Measurements from ENCODE around the gene RPS10.

The RPS10 gene

DNA sequence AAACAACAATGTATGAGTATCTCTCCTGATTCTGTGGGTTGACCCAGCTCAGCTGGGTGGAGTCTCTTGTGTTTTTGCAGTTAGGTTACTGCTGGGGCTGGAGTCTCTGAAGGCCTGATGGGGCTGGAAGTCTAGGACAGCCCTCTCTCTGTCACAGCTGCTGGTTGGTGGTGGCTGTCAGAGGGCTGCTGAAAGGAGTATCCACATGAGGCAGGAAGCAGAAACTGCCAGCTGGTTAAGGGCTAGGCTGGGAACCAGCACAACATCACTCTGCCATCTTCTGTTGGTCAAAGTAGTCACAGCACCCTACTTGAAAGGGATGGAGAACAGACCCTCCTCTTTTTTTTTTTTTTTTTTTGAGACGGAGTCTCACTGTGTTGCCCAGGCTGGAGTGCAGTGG lies 30.0 kb upstream of the RPS10 start:
- ChIA-PET CTCF (interaction anchor here (5.7 kb wide), 1 partner anchor 154 kb away, joined by 61 read pairs; no protein-coding TSS in a partner anchor), POLR2A (no interaction called here)
- no peak for DNase-seq (ENCODE audit: extremely low spot score)
- TF ChIP-seq, protein P1, sequence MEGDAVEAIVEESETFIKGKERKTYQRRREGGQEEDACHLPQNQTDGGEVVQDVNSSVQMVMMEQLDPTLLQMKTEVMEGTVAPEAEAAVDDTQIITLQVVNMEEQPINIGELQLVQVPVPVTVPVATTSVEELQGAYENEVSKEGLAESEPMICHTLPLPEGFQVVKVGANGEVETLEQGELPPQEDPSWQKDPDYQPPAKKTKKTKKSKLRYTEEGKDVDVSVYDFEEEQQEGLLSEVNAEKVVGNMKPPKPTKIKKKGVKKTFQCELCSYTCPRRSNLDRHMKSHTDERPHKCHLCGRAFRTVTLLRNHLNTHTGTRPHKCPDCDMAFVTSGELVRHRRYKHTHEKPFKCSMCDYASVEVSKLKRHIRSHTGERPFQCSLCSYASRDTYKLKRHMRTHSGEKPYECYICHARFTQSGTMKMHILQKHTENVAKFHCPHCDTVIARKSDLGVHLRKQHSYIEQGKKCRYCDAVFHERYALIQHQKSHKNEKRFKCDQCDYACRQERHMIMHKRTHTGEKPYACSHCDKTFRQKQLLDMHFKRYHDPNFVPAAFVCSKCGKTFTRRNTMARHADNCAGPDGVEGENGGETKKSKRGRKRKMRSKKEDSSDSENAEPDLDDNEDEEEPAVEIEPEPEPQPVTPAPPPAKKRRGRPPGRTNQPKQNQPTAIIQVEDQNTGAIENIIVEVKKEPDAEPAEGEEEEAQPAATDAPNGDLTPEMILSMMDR (IDR thresholded peaks at IDR 0.05; ENCODE audit: control extremely low read depth, extremely low read depth, low read depth, missing control alignments): no peak

DNA sequence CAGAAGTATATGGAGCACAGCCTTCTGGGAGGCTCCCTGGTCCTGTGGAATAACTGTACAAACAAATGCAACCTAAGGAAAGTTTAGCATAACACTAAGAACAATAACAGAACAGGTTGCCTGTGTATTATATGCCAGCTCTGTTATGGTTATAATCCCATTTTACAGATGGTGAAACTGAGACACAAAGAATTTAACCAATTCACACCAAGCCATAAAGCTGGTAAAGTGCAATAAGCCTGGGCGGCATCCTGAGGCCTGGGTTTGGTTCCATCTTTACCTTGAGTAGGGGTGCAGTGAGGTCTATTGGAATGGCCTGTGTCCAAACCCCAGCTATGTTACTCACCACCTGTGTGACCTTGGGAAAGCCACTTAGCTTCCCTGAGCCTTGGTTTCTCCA lies 25.3 kb upstream of the RPS10 start:
- CTCF ChIA-PET: interaction anchor here (1.2 kb wide), 1 partner anchor 157 kb away, joined by 3 read pairs; no protein-coding TSS in a partner anchor
- no peak for DNase-seq (ENCODE audit: extremely low spot score)
- POLR2A ChIA-PET: no interaction called here
- TF ChIP-seq, protein P1 (IDR thresholded peaks at IDR 0.05; ENCODE audit: control extremely low read depth, extremely low read depth, low read depth, missing control alignments): no peak

DNA sequence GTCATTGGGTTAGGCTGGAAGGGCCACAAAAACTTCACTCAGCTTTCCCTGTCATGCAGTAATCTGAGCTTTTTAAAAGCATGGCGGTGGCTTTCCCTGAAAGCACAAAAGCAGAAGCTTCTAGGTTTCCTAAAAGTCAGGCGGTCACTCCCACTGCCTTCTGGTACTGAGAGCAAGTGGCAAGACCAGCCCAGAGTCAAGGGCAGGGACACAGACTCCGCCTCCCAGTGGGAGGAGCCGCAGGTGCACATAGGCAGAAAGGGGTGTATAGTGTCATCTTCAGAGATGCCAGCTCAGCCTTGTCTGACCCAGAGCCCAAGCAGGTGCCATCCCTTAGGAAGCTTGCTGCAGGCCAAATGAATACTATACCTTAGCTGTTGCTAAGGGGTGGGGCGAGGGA lies 22.0 kb upstream of the RPS10 start:
- DNase-seq (ENCODE audit: extremely low spot score): no peak
- TF ChIP-seq, protein P1 (IDR thresholded peaks at IDR 0.05; ENCODE audit: control extremely low read depth, extremely low read depth, low read depth, missing control alignments): no peak
- POLR2A ChIA-PET: no interaction called here
- CTCF ChIA-PET: interaction anchor here (1.2 to 1.8 kb wide), 3 partner anchors 11 to 28 kb away, joined by 4 to 11 read pairs (median 4); no protein-coding TSS in a partner anchor

DNA sequence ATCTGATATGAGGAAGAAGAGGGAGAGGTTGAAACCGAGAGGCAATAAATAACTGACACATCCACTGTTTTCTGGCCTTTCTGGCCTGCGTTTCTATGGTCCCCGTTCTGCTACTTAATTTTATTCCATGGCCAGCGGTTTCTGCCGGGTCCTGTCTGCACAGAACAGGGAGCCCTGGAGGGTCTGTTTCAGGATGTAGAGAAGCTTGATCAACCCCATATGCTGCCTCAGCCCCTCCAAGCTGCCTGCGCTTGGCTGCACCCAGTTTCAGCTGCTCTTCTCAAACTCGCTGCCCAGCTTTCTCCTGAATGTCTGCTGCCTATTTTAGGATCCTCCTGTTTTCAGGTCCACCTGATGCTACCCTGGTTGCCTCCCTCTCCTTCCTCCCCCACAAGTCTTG lies 21.5 kb upstream of the RPS10 start:
- DNase-seq (ENCODE audit: extremely low spot score): no peak
- CTCF ChIA-PET: interaction anchor here (1.2 to 1.8 kb wide), 4 partner anchors 11 to 29 kb away, joined by 3 to 11 read pairs (median 4); no protein-coding TSS in a partner anchor
- POLR2A ChIA-PET: no interaction called here
- TF ChIP-seq, protein P1 (IDR thresholded peaks at IDR 0.05; ENCODE audit: control extremely low read depth, extremely low read depth, low read depth, missing control alignments): no peak

DNA sequence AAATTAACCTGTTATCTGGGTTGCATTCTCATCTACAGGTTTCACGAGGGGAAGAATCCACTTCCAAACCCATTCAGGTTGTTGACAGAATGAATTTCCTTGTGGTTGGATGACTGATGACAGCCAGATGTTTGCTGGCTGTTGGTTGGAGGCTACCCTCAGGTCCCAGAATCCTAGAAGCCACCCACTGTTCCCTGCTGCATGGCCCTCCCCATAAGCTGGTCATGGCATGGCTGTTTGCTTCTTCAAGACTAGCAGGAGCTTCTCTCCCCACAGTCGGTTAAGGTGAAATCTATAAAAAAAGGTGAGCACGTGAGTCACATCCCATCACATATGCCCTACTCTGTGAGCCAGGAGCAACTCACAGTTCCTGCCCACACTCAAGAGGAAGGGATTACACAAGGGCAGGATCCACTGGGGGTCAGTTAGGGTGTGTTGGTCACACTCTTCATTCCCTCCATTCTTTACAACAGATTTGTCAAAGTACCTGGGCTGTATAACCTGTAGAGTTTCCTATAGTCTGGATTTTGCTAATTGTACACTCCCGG lies 19.5 kb upstream of the RPS10 start:
- ChIA-PET CTCF (interaction anchor here (3.6 kb wide), 1 partner anchor 14 kb away, joined by 15 read pairs; no protein-coding TSS in a partner anchor), POLR2A (no interaction called here)
- TF ChIP-seq, protein P1 (IDR thresholded peaks at IDR 0.05; ENCODE audit: control extremely low read depth, extremely low read depth, low read depth, missing control alignments): no peak
- DNase-seq (ENCODE audit: extremely low spot score): no peak

DNA sequence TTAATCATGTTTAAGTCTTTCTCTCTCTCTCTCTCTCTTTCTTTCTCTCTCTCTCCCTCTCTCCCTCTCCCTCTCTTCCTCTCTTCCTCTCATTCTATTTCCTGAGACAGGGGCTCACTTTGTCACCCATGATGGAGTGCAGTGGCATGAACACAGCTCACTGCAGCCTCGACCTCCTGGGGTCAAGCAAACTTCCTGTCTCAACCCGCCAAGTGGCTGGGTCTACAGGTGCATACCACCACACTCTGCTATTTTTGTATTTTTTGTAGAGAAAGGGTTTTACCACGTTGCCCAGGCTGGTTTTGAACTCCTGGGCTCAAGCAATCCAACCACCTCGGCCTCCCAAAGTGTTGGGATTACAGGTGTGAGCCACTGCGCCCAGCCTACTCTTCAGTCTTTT lies 15.7 kb upstream of the RPS10 start:
- CTCF ChIA-PET: no interaction called here
- no peak for DNase-seq (ENCODE audit: extremely low spot score)
- POLR2A ChIA-PET: no interaction called here
- TF ChIP-seq, protein P1 (IDR thresholded peaks at IDR 0.05; ENCODE audit: control extremely low read depth, extremely low read depth, low read depth, missing control alignments): no peak

Data from GM10248 (cell line).